ENCODE data around the gene PTPRM.

The PTPRM gene

GRCh38 chr18:8330575-8330974, 763.5 kb downstream of the PTPRM start:
- no peak for DNase-seq (ENCODE audit: low read depth)
- no peak overlapping the region for H3K4me3 ChIP-seq (ENCODE audit: low read depth, low read length)

GRCh38 chr18:8332286-8332685, 765.2 kb downstream of the PTPRM start:
- DNase-seq (ENCODE audit: low read depth): no peak
- no peak overlapping the region for H3K4me3 ChIP-seq (ENCODE audit: low read depth, low read length)

- no peak overlapping the region for H3K4me3 ChIP-seq (ENCODE audit: low read depth, low read length)
- DNase-seq (ENCODE audit: low read depth): no peak
These were observed 766.8 kb downstream of the PTPRM start for GRCh38 chr18:8333961-8334360.

GRCh38 chr18:8337211-8337610, 770.1 kb downstream of the PTPRM start:
- DNase-seq (ENCODE audit: low read depth): no peak
- H3K4me3 ChIP-seq (ENCODE audit: low read depth, low read length): no peak overlapping the region

- H3K4me3 ChIP-seq (ENCODE audit: low read depth, low read length): no peak overlapping the region
- no peak for DNase-seq (ENCODE audit: low read depth)
These were observed 772.1 kb downstream of the PTPRM start for GRCh38 chr18:8339210-8339609.

GRCh38 chr18:8339952-8340351, 772.8 kb downstream of the PTPRM start:
- no peak for DNase-seq (ENCODE audit: low read depth)
- H3K4me3 ChIP-seq (ENCODE audit: low read depth, low read length): no peak overlapping the region

GRCh38 chr18:8341481-8342230, 774.5 kb downstream of the PTPRM start:
- DNase-seq (ENCODE audit: low read depth): peak; percentile 43
- no peak overlapping the region for H3K4me3 ChIP-seq (ENCODE audit: low read depth, low read length)

- H3K4me3 ChIP-seq (ENCODE audit: low read depth, low read length): no peak overlapping the region
- no peak for DNase-seq (ENCODE audit: low read depth)
These were observed 781.1 kb downstream of the PTPRM start for GRCh38 chr18:8348051-8348720.

- no peak overlapping the region for H3K4me3 ChIP-seq (ENCODE audit: low read depth, low read length)
- no peak for DNase-seq (ENCODE audit: low read depth)
These were observed 782.6 kb downstream of the PTPRM start for GRCh38 chr18:8349608-8350323.

GRCh38 chr18:8350628-8351027, 783.5 kb downstream of the PTPRM start:
- no peak for DNase-seq (ENCODE audit: low read depth)
- H3K4me3 ChIP-seq (ENCODE audit: low read depth, low read length): no peak overlapping the region

- H3K4me3 ChIP-seq (ENCODE audit: low read depth, low read length): no peak overlapping the region
- no peak for DNase-seq (ENCODE audit: low read depth)
These were observed 784.0 kb downstream of the PTPRM start for GRCh38 chr18:8351161-8351560.

GRCh38 chr18:8354304-8354703, 787.2 kb downstream of the PTPRM start:
- DNase-seq (ENCODE audit: low read depth): no peak
- H3K4me3 ChIP-seq (ENCODE audit: low read depth, low read length): no peak overlapping the region

GRCh38 chr18:8356001-8356400, 788.9 kb downstream of the PTPRM start:
- DNase-seq (ENCODE audit: low read depth): no peak
- H3K4me3 ChIP-seq (ENCODE audit: low read depth, low read length): no peak overlapping the region

- DNase-seq (ENCODE audit: low read depth): no peak
- no peak overlapping the region for H3K4me3 ChIP-seq (ENCODE audit: low read depth, low read length)
These were observed 790.2 kb downstream of the PTPRM start for GRCh38 chr18:8357320-8357719.

- DNase-seq (ENCODE audit: low read depth): no peak
- no peak overlapping the region for H3K4me3 ChIP-seq (ENCODE audit: low read depth, low read length)
These were observed 791.1 kb downstream of the PTPRM start for GRCh38 chr18:8358033-8358765.

- H3K4me3 ChIP-seq (ENCODE audit: low read depth, low read length): no peak overlapping the region
- no peak for DNase-seq (ENCODE audit: low read depth)
These were observed 792.0 kb downstream of the PTPRM start for GRCh38 chr18:8359076-8359475.

- DNase-seq (ENCODE audit: low read depth): no peak
- H3K4me3 ChIP-seq (ENCODE audit: low read depth, low read length): no peak overlapping the region
These were observed 792.4 kb downstream of the PTPRM start for GRCh38 chr18:8359481-8359880.

- no peak overlapping the region for H3K4me3 ChIP-seq (ENCODE audit: low read depth, low read length)
- no peak for DNase-seq (ENCODE audit: low read depth)
These were observed 794.9 kb downstream of the PTPRM start for GRCh38 chr18:8361941-8362471.

GRCh38 chr18:8362863-8363262, 795.7 kb downstream of the PTPRM start:
- no peak for DNase-seq (ENCODE audit: low read depth)

GRCh38 chr18:8364385-8364784, 797.3 kb downstream of the PTPRM start:
- no peak for DNase-seq (ENCODE audit: low read depth)

More at GRCh38 chr18:8362863-8363262, 795.7 kb downstream of the PTPRM start:
- H3K4me3 ChIP-seq (ENCODE audit: low read depth, low read length): no peak overlapping the region

More at GRCh38 chr18:8364385-8364784, 797.3 kb downstream of the PTPRM start:
- H3K4me3 ChIP-seq (ENCODE audit: low read depth, low read length): no peak overlapping the region
